Measurements from ENCODE around the gene ARNT2.

The ARNT2 gene

GRCh38 chr15:80636675-80637074, 232.5 kb downstream of the ARNT2 start:
- no peak for TF ChIP-seq CTCF (IDR thresholded peaks at IDR 0.05; ENCODE audit: low read depth, low read length, missing control alignments)
- Histone ChIP-seq H3K36me3 (replicated peaks) (no peaks in the 10 kb centered on the region), H3K27me3 (replicated peaks) (no peaks in the 10 kb centered on the region), H3K27ac (no peak overlapping the region), H3K4me3 (ENCODE audit: low read depth, low read length) (no peak overlapping the region)
- in situ Hi-C loops (cut with HindIII; ENCODE audit: low pct_ligation_motif_present, low sequenced_read_pairs) = no loop called here
- no peak for DNase-seq

GRCh38 chr15:80637747-80638146, 233.6 kb downstream of the ARNT2 start:
- in situ Hi-C loops (cut with HindIII; ENCODE audit: low pct_ligation_motif_present, low sequenced_read_pairs) = no loop called here
- no peak overlapping the region for H3K27ac ChIP-seq
- H3K36me3 ChIP-seq (replicated peaks) = no peaks in the 10 kb centered on the region
- no peak overlapping the region for H3K4me3 ChIP-seq (ENCODE audit: low read depth, low read length)
- no peaks in the 10 kb centered on the region for H3K27me3 ChIP-seq (replicated peaks)
- TF ChIP-seq CTCF (IDR thresholded peaks at IDR 0.05; ENCODE audit: low read depth, low read length, missing control alignments) = no peak
- no peak for DNase-seq

- no peaks in the 10 kb centered on the region for H3K36me3 ChIP-seq (replicated peaks)
- in situ Hi-C loops (cut with HindIII; ENCODE audit: low pct_ligation_motif_present, low sequenced_read_pairs) = no loop called here
- TF ChIP-seq CTCF (IDR thresholded peaks at IDR 0.05; ENCODE audit: low read depth, low read length, missing control alignments) = no peak
- no peaks in the 10 kb centered on the region for H3K27me3 ChIP-seq (replicated peaks)
- DNase-seq = no peak
- H3K27ac ChIP-seq = no peak overlapping the region
- H3K4me3 ChIP-seq (ENCODE audit: low read depth, low read length) = no peak overlapping the region
Measured at GRCh38 chr15:80638553-80639167, 234.5 kb downstream of the ARNT2 start.

- no peak for DNase-seq
- H3K36me3 ChIP-seq (replicated peaks) = no peaks in the 10 kb centered on the region
- no peak overlapping the region for H3K27ac ChIP-seq
- no peak for TF ChIP-seq CTCF (IDR thresholded peaks at IDR 0.05; ENCODE audit: low read depth, low read length, missing control alignments)
- in situ Hi-C loops (cut with HindIII; ENCODE audit: low pct_ligation_motif_present, low sequenced_read_pairs) = no loop called here
- no peaks in the 10 kb centered on the region for H3K27me3 ChIP-seq (replicated peaks)
- no peak overlapping the region for H3K4me3 ChIP-seq (ENCODE audit: low read depth, low read length)
Measured at GRCh38 chr15:80639168-80639555, 235.0 kb downstream of the ARNT2 start.

- DNase-seq = no peak
- Histone ChIP-seq H3K27me3 (replicated peaks) (no peaks in the 10 kb centered on the region), H3K27ac (no peak overlapping the region), H3K36me3 (replicated peaks) (no peaks in the 10 kb centered on the region), H3K4me3 (ENCODE audit: low read depth, low read length) (no peak overlapping the region)
- TF ChIP-seq CTCF (IDR thresholded peaks at IDR 0.05; ENCODE audit: low read depth, low read length, missing control alignments) = no peak
- in situ Hi-C loops (cut with HindIII; ENCODE audit: low pct_ligation_motif_present, low sequenced_read_pairs) = no loop called here
Measured at GRCh38 chr15:80640531-80641121, 236.4 kb downstream of the ARNT2 start.

GRCh38 chr15:80641384-80641783, 237.2 kb downstream of the ARNT2 start:
- in situ Hi-C loops (cut with HindIII; ENCODE audit: low pct_ligation_motif_present, low sequenced_read_pairs) = no loop called here
- Histone ChIP-seq H3K36me3 (replicated peaks) (no peaks in the 10 kb centered on the region), H3K4me3 (ENCODE audit: low read depth, low read length) (no peak overlapping the region), H3K27me3 (replicated peaks) (no peaks in the 10 kb centered on the region), H3K27ac (no peak overlapping the region)
- TF ChIP-seq CTCF (IDR thresholded peaks at IDR 0.05; ENCODE audit: low read depth, low read length, missing control alignments) = no peak
- DNase-seq = no peak
